Liver (tissue), 9 donors: ENCODE measurements around the gene OR6C65. TPM values are rescaled to one million over a fixed set of nuclear protein-coding genes. Genes with fewer than 3 reads are reported as not detected.

ENCODE experiments used
- DNase-seq: peaks from one replicate; pipeline ENCODE4 v3.0.0-alpha.2; 2017; ENCODE audit warnings: low spot score
- H3K27ac ChIP-seq, 2 donors: one replicate each; pipeline ENCODE4 v1.7.0; 2013; ENCODE audit warnings: inconsistent platforms in 2 of 2, low read length in 2 of 2, control low read depth in 1 of 2, low read depth in 1 of 2, mild to moderate bottlenecking in 1 of 2
- H3K27me3 ChIP-seq, 4 donors: one replicate each; pipeline versions ENCODE4 v1.6.1 to v1.7.0; 2013; ENCODE audit warnings: low read length in 3 of 4, inconsistent platforms in 1 of 4, mild to moderate bottlenecking in 1 of 4, moderate library complexity in 1 of 4; ENCODE audit not compliant: control insufficient read depth in 4 of 4, insufficient read depth in 4 of 4
- H3K36me3 ChIP-seq, 4 donors: one replicate each; pipeline versions ENCODE4 v1.6.1 to v1.7.0; 2013; ENCODE audit warnings: low read length in 3 of 4, mild to moderate bottlenecking in 3 of 4, low read depth in 1 of 4, moderate library complexity in 1 of 4; ENCODE audit not compliant: control insufficient read depth in 4 of 4, insufficient read depth in 3 of 4
- H3K4me1 ChIP-seq, 4 donors: one replicate each; pipeline versions ENCODE4 v1.6.1 to v1.7.0; 2013; ENCODE audit warnings: low read length in 3 of 4, mild to moderate bottlenecking in 3 of 4, moderate library complexity in 1 of 4; ENCODE audit not compliant: control insufficient read depth in 4 of 4, insufficient read depth in 4 of 4
- H3K4me3 ChIP-seq, 3 donors: one replicate each; pipeline versions ENCODE4 v1.6.1 to v1.7.0; 2013; ENCODE audit warnings: low read length in 3 of 3, control low read depth in 1 of 3, low read depth in 1 of 3, mild to moderate bottlenecking in 1 of 3
- H3K9ac ChIP-seq, 2 donors: one replicate each; pipeline ENCODE4 v1.7.0; 2013; ENCODE audit warnings: low read length in 2 of 2, mild to moderate bottlenecking in 2 of 2, moderate library complexity in 2 of 2, control low read depth in 1 of 2, low read depth in 1 of 2
- H3K9me3 ChIP-seq, 4 donors: one replicate each; pipeline versions ENCODE4 v1.6.1 to v1.7.0; 2013; ENCODE audit warnings: low read length in 3 of 4; ENCODE audit not compliant: control insufficient read depth in 4 of 4
- ATF3 ChIP-seq: IDR thresholded peaks from 2 replicates; pipeline ENCODE4 v1.6.1; 2016; ENCODE audit warnings: antibody characterized with exemption
- EGR1 ChIP-seq, 2 donors: IDR thresholded peaks; 2 replicates each; pipeline ENCODE4 v1.6.1; 2016 to 2018; ENCODE audit warnings: antibody characterized with exemption in 2 of 2, low read depth in 2 of 2
- FOXA1 ChIP-seq: IDR thresholded peaks from 2 replicates; pipeline ENCODE4 v1.6.1; 2016; ENCODE audit warnings: antibody characterized with exemption
- FOXA2 ChIP-seq: IDR thresholded peaks from 2 replicates; pipeline ENCODE4 v1.6.1; 2016; ENCODE audit warnings: antibody characterized with exemption
- GABPA ChIP-seq, 2 donors: IDR thresholded peaks in 1 of 2; conservative IDR thresholded peaks in 1 of 2; 2 replicates each; pipeline ENCODE4 v1.6.1; 2016; ENCODE audit warnings: antibody characterized with exemption in 2 of 2, mild to moderate bottlenecking in 1 of 2, moderate library complexity in 1 of 2
- HNF4A ChIP-seq, 2 donors: conservative IDR thresholded peaks; 2 replicates each; pipeline ENCODE4 v1.6.1; 2016; ENCODE audit warnings: antibody characterized with exemption in 2 of 2, mild to moderate bottlenecking in 2 of 2
- HNF4G ChIP-seq: IDR thresholded peaks from 2 replicates; pipeline ENCODE4 v1.6.1; 2016; ENCODE audit warnings: antibody characterized with exemption
- JUND ChIP-seq, 2 donors: IDR thresholded peaks; 2 replicates each; pipeline ENCODE4 v1.6.1; 2016; ENCODE audit warnings: antibody characterized with exemption in 2 of 2
- NR2F2 ChIP-seq: IDR thresholded peaks from 2 replicates; pipeline ENCODE4 v1.6.1; 2016; ENCODE audit warnings: antibody characterized with exemption
- RAD21 ChIP-seq, 2 donors: IDR thresholded peaks; 2 replicates each; pipeline ENCODE4 v1.6.1; 2016; ENCODE audit warnings: antibody characterized with exemption in 2 of 2, mild to moderate bottlenecking in 2 of 2
- REST ChIP-seq: IDR thresholded peaks from 2 replicates; pipeline ENCODE4 v1.6.1; 2016; ENCODE audit warnings: antibody characterized with exemption, mild to moderate bottlenecking
- RXRA ChIP-seq, 2 donors: IDR thresholded peaks; 2 replicates each; pipeline ENCODE4 v1.6.1; 2017 to 2018; ENCODE audit warnings: antibody characterized with exemption in 2 of 2, mild to moderate bottlenecking in 1 of 2
- SP1 ChIP-seq: IDR thresholded peaks from 2 replicates; pipeline ENCODE4 v1.6.1; 2018; ENCODE audit warnings: antibody characterized with exemption, mild to moderate bottlenecking
- TAF1 ChIP-seq: conservative IDR thresholded peaks from 2 replicates; pipeline ENCODE4 v1.6.1; 2016; ENCODE audit warnings: antibody characterized with exemption, mild to moderate bottlenecking
- YY1 ChIP-seq: IDR thresholded peaks from 2 replicates; pipeline ENCODE4 v1.6.1; 2016; ENCODE audit warnings: antibody characterized with exemption, mild to moderate bottlenecking
- WGBS: extraction: QIAGEN DNeasy Blood & Tissue Kit; methylation state at CpG from one replicate; pipeline ENCODE4 v1.1.7; 2013; 5-methylcytosine and 5-hydroxymethylcytosine counted together
- polyA plus RNA-seq, 2 donors: library from polyadenylated mRNA; stranded (reverse) in 1 of 2; unstranded in 1 of 2; fragments of 200-250 nt in 1 of 2; fragments of >200 nt in 1 of 2; fragmentation: Nextera tagmentation in 1 of 2; extraction: Ambion mirVana in 1 of 2; gene quantifications; one replicate each; pipeline versions ENCODE4 v1.2.1 to v1.2.3, GENCODE V29; 2013 to 2015
- total RNA-seq, 2 donors: library from RNA; depleted of rRNA; stranded (reverse); fragments of >200 nt; gene quantifications; one replicate each; pipeline ENCODE4 v1.2.3, GENCODE V29; 2014
- TF ChIP-seq, protein P1 (sequence below): IDR thresholded peaks from 2 replicates; pipeline ENCODE4 v1.6.1; 2016; ENCODE audit warnings: antibody characterized with exemption
- TF ChIP-seq, protein P2 (sequence below): IDR thresholded peaks from 2 replicates; pipeline ENCODE4 v1.6.1; 2016; ENCODE audit warnings: antibody characterized with exemption
- TF ChIP-seq, protein P3 (sequence below): fragments of 150-350 bp; IDR thresholded peaks from 2 replicates; pipeline ENCODE4 v1.5.1; 2017; ENCODE audit warnings: improper control_type of control experiment, low read depth, low read length; ENCODE audit not compliant: missing input control
- donor health status: healthy.
- donor health status: healthy.
- donor health status: healthy.
- donor health status: healthy.
- donor health status: healthy.

OR6C65 gene
- total and polyA plus RNA-seq, 4 donors = not detected

DNA sequence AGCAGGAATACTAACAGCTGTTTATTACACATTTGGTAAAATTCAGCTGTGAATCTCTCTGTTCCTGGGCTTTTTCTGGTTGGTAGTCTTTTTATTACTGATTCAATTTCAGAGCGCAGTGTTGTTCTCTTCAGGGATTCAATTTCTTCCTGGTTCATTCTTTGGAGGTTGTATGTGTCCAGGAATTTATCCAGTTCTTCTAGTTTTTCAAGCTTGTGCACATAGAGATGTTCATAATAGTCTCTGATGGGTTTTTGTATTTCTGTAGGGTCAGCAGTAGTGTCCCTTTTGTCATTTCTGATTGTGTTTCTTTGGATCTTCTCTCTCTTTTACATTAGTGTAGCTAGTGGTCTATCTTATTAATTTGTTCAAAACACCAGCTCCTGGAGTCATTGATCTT, 16.6 kb downstream of the OR6C65 start:
- no peak for TF ChIP-seq FOXA2
- TF ChIP-seq RXRA (IDR thresholded peaks at IDR 0.05) = no peak
- no peak for TF ChIP-seq HNF4A (conservative IDR thresholded peaks at IDR 0.05)
- TF ChIP-seq GABPA (IDR thresholded peaks at IDR 0.05 in 1 of 2, conservative IDR thresholded peaks at IDR 0.05 in 1 of 2) = no peak
- no peak for TF ChIP-seq TAF1
- DNase-seq = no peak
- no peak overlapping the region for H3K9ac ChIP-seq
- peaks cover 0 to 2% (median 0%) of the 10 kb centered on the region in 4 donors for H3K4me1 ChIP-seq
- H3K27ac ChIP-seq = no peak overlapping the region
- H3K36me3 ChIP-seq = no peaks in the 10 kb centered on the region
- no peaks in the 10 kb centered on the region for H3K9me3 ChIP-seq
- no peaks in the 10 kb centered on the region for H3K27me3 ChIP-seq
- no peak overlapping the region for H3K4me3 ChIP-seq
- 89% methylated on average over 1 of the region's 1 CpG for WGBS

DNA sequence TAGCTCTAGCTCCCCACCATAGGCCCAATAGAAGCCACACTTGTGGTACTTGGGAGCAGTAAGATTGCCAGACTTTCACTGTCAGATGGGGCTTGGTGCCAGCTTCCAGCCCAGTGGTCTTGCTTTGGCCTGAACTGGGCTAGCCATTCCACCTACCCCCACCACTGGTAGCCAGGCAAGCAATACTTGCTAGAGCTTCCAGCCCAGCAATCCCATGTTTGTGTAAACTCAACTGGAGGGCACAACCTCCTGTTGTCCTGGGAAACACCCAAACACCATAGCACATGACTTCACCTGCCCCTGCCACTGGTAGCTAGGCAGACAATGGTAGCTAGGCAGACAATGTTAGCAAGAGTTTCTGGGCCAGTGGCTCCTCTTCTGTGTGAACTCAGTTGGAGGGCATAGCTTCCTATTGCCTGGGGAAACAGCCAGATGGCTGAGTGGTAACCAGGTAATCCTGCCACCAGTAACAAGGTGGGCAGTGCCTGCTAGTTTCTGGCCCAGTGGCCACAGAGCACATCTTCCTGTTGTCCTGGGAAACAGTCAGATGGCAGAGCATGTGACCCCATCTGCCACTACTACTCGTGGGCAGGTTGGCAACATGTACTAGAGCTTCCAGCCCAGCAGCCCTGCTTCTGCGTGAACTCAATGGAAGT, 20.1 kb downstream of the OR6C65 start:
- Histone ChIP-seq H3K9me3 (no peaks in the 10 kb centered on the region), H3K27me3 (no peaks in the 10 kb centered on the region), H3K4me1 (no peaks in the 10 kb centered on the region), H3K9ac (no peak overlapping the region), H3K36me3 (no peaks in the 10 kb centered on the region), H3K27ac (no peak overlapping the region), H3K4me3 (no peak overlapping the region)
- DNase-seq = no peak
- WGBS = 89% methylated on average over 2 of the region's 2 CpGs
- TF ChIP-seq, protein P1, sequence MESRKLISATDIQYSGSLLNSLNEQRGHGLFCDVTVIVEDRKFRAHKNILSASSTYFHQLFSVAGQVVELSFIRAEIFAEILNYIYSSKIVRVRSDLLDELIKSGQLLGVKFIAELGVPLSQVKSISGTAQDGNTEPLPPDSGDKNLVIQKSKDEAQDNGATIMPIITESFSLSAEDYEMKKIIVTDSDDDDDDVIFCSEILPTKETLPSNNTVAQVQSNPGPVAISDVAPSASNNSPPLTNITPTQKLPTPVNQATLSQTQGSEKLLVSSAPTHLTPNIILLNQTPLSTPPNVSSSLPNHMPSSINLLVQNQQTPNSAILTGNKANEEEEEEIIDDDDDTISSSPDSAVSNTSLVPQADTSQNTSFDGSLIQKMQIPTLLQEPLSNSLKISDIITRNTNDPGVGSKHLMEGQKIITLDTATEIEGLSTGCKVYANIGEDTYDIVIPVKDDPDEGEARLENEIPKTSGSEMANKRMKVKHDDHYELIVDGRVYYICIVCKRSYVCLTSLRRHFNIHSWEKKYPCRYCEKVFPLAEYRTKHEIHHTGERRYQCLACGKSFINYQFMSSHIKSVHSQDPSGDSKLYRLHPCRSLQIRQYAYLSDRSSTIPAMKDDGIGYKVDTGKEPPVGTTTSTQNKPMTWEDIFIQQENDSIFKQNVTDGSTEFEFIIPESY = no peak
- no peak for TF ChIP-seq FOXA1
- no peak for TF ChIP-seq HNF4G
- no peak for TF ChIP-seq SP1
- TF ChIP-seq HNF4A (conservative IDR thresholded peaks at IDR 0.05) = no peak
- no peak for TF ChIP-seq REST
- no peak for TF ChIP-seq EGR1 (IDR thresholded peaks at IDR 0.05; ENCODE audit: low read depth in 2 of 2)
- TF ChIP-seq, protein P2, sequence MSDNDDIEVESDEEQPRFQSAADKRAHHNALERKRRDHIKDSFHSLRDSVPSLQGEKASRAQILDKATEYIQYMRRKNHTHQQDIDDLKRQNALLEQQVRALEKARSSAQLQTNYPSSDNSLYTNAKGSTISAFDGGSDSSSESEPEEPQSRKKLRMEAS = no peak
- no peak for TF ChIP-seq YY1
- TF ChIP-seq, protein P3, sequence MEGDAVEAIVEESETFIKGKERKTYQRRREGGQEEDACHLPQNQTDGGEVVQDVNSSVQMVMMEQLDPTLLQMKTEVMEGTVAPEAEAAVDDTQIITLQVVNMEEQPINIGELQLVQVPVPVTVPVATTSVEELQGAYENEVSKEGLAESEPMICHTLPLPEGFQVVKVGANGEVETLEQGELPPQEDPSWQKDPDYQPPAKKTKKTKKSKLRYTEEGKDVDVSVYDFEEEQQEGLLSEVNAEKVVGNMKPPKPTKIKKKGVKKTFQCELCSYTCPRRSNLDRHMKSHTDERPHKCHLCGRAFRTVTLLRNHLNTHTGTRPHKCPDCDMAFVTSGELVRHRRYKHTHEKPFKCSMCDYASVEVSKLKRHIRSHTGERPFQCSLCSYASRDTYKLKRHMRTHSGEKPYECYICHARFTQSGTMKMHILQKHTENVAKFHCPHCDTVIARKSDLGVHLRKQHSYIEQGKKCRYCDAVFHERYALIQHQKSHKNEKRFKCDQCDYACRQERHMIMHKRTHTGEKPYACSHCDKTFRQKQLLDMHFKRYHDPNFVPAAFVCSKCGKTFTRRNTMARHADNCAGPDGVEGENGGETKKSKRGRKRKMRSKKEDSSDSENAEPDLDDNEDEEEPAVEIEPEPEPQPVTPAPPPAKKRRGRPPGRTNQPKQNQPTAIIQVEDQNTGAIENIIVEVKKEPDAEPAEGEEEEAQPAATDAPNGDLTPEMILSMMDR = no peak
- TF ChIP-seq NR2F2 = no peak
- TF ChIP-seq ATF3 = no peak
- TF ChIP-seq JUND (IDR thresholded peaks at IDR 0.05) = no peak
- no peak for TF ChIP-seq RXRA (IDR thresholded peaks at IDR 0.05)
- no peak for TF ChIP-seq GABPA (IDR thresholded peaks at IDR 0.05 in 1 of 2, conservative IDR thresholded peaks at IDR 0.05 in 1 of 2)
- TF ChIP-seq RAD21 (IDR thresholded peaks at IDR 0.05) = no peak
- no peak for TF ChIP-seq TAF1
- TF ChIP-seq FOXA2 = no peak
